ENCODE data around the gene CNIH3.

DNA sequence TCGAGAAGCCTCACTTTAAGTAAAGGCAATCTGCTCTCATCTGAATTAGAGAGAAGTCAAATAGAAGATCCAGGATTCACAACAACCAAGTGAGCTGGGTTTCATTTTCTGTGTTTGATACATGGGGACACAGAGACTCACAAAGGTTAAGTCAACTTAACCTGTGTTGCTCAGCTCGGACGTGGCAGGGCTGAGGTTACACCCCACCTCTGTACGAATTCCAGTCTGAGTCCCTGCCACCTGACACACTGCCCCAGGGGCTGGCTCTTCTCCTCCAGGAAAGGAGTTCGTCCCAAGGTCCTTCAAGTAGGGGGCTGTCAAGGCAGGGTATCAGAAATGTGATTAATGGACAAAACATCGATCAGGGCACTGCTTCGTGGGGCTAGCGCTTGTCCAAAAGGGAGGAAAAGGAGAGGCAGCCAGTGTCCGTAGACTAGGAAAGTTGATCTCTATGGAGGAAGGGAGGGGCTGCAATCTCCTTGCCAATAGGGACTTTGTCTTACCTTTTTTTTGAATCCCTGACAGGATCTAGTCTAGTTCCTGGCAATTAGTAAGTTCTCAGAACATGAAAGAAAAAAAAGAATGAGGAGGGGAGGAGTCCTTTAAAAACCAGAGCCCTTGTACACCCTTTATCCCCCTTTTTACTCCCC lies 116.4 kb downstream of the CNIH3 start:
- TF ChIP-seq, protein P1, sequence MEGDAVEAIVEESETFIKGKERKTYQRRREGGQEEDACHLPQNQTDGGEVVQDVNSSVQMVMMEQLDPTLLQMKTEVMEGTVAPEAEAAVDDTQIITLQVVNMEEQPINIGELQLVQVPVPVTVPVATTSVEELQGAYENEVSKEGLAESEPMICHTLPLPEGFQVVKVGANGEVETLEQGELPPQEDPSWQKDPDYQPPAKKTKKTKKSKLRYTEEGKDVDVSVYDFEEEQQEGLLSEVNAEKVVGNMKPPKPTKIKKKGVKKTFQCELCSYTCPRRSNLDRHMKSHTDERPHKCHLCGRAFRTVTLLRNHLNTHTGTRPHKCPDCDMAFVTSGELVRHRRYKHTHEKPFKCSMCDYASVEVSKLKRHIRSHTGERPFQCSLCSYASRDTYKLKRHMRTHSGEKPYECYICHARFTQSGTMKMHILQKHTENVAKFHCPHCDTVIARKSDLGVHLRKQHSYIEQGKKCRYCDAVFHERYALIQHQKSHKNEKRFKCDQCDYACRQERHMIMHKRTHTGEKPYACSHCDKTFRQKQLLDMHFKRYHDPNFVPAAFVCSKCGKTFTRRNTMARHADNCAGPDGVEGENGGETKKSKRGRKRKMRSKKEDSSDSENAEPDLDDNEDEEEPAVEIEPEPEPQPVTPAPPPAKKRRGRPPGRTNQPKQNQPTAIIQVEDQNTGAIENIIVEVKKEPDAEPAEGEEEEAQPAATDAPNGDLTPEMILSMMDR (IDR thresholded peaks at IDR 0.05) = no peak
- TF ChIP-seq POLR2A (IDR thresholded peaks at IDR 0.05) = no peak
